ENCODE data around the gene DLK1.

DLK1 gene

GRCh38 chr14:100786576-100787219 is 60.0 kb downstream of the DLK1 start:
- Histone ChIP-seq H4K20me1 (ENCODE audit: insufficient read depth, low read length) (no peaks in the 10 kb centered on the region), H3K4me3 (ENCODE audit: low read length) (no peak overlapping the region), H3K27me3 (replicated peaks; ENCODE audit: insufficient read depth, low read length) (peaks cover 17% of the 10 kb centered on the region), H3F3A (ENCODE audit: insufficient read depth, low read length) (no peaks in the 10 kb centered on the region), H3K9me3 (replicated peaks; ENCODE audit: insufficient read depth, low read length) (no peaks in the 10 kb centered on the region), H3K4me2 (ENCODE audit: low read depth, low read length) (no peak overlapping the region), H3K9me2 (replicated peaks; ENCODE audit: insufficient read depth, low read length) (no peaks in the 10 kb centered on the region), H3K27ac (ENCODE audit: low read length) (no peak overlapping the region), H3K79me2 (ENCODE audit: low read length) (no peaks in the 10 kb centered on the region), H3K9ac (ENCODE audit: low read length) (no peak overlapping the region), H3K36me3 (replicated peaks; ENCODE audit: insufficient read depth, low read length) (no peaks in the 10 kb centered on the region), H2AFZ (ENCODE audit: low read length) (no peak overlapping the region), H3K4me1 (ENCODE audit: low read length) (no peaks in the 10 kb centered on the region)
- DNase-seq, result no peak
- TF ChIP-seq EZH2 (optimal IDR thresholded peaks at IDR 0.05; ENCODE audit: low read depth, low read length) (no peak), CTCF (IDR thresholded peaks at IDR 0.05; ENCODE audit: low read length) (no peak), EZH2phosphoT487 (IDR thresholded peaks at IDR 0.05; ENCODE audit: low read length) (no peak)

GRCh38 chr14:100787659-100788058 is 61.0 kb downstream of the DLK1 start:
- Histone ChIP-seq H3K9me2 (replicated peaks; ENCODE audit: insufficient read depth, low read length) (no peaks in the 10 kb centered on the region), H3K4me3 (ENCODE audit: low read length) (no peak overlapping the region), H4K20me1 (ENCODE audit: insufficient read depth, low read length) (no peaks in the 10 kb centered on the region), H3K27me3 (replicated peaks; ENCODE audit: insufficient read depth, low read length) (peaks cover 17% of the 10 kb centered on the region), H3K4me1 (ENCODE audit: low read length) (no peaks in the 10 kb centered on the region), H3F3A (ENCODE audit: insufficient read depth, low read length) (no peaks in the 10 kb centered on the region), H2AFZ (ENCODE audit: low read length) (no peak overlapping the region), H3K79me2 (ENCODE audit: low read length) (no peaks in the 10 kb centered on the region), H3K27ac (ENCODE audit: low read length) (no peak overlapping the region), H3K4me2 (ENCODE audit: low read depth, low read length) (no peak overlapping the region), H3K9me3 (replicated peaks; ENCODE audit: insufficient read depth, low read length) (no peaks in the 10 kb centered on the region), H3K36me3 (replicated peaks; ENCODE audit: insufficient read depth, low read length) (no peaks in the 10 kb centered on the region), H3K9ac (ENCODE audit: low read length) (no peak overlapping the region)
- DNase-seq, result no peak
- no peak for TF ChIP-seq EZH2 (optimal IDR thresholded peaks at IDR 0.05; ENCODE audit: low read depth, low read length)
- no peak for TF ChIP-seq EZH2phosphoT487 (IDR thresholded peaks at IDR 0.05; ENCODE audit: low read length)
- no peak for TF ChIP-seq CTCF (IDR thresholded peaks at IDR 0.05; ENCODE audit: low read length)
